RWPE1 (cell line): ENCODE results near the gene KRT39.

Experiments used
- CTCF ChIA-PET: fragments of 350-600 bp; sonication (Branson Sonifier 250); formaldehyde crosslinking; extraction: SDS; loops from one replicate; lab custom pipeline; 2021; lab: Yijun Ruan, JAX
- POLR2A ChIA-PET: fragments of 400-600 bp; formaldehyde crosslinking; extraction: SDS; loops from one replicate; lab custom pipeline; 2020; ENCODE audit warnings: antibody characterized with exemption; ENCODE audit not compliant: low non-redundant PET; lab: Yijun Ruan, JAX
- DNase-seq: peaks from one replicate; pipeline ENCODE4 v3.0.0; 2012; ENCODE audit warnings: low spot score
- H3K27ac ChIP-seq: fragments of 450-650 bp; 2 replicates; pipeline ENCODE4 v1.5.1; 2017
- CTCF ChIP-seq: fragments of 450-650 bp; conservative IDR thresholded peaks from 2 replicates; pipeline ENCODE4 v1.5.1; 2017; ENCODE audit warnings: low read depth, mild to moderate bottlenecking

KRT39 gene

DNA sequence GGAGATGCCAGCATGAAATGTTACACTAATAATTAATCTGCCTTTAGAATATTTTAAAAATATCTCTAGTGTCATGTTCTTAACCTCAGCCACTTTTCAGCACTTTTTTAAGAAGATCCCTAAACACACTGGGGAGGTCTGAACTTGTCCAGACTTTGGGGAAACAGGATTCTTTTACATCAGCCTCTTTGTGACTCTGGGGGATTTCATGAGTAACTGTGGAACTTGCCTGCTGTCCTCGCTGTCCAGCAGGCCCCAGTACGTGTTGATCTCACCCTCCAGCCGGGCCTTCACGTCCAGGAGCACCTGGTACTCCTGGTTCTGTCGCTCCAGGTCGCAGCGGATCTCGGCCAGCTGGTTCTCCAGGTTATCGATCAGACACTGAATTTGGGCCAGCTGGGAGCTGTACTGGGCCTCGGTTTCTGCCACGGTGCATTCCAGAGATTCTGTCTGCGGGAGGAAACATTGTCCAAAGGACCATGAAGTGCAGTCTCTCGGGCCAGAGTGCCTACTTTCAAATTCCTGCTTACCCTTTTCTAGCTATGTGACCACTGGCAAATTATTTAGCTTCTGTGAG lies 11.9 kb upstream of the KRT39 start:
- no peak overlapping the region for H3K27ac ChIP-seq
- CTCF ChIA-PET, result interaction anchor here (0.7 kb wide), 1 partner anchor 351 kb away, joined by 3 read pairs; no protein-coding TSS in a partner anchor
- no peak for DNase-seq
- POLR2A ChIA-PET, result no interaction called here
- no peak for TF ChIP-seq CTCF

DNA sequence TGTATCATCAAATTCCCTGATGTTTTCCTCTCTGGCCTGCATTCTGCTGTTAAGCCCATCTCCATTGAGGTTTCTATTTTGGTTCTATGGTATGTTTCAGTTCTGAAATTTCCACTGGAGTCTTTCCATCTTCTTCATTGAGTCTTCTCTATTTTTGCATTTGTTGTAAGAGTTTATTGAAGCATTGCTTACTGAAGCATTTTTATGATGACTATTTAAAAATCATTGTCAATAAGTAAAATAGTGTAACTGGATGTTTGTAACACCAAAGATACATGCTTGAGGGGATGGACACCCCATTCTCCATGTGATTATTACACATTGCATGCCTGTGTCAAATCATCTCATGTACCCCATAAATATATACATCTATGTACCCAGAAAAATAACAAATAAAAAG lies 8.8 kb upstream of the KRT39 start:
- POLR2A ChIA-PET, result no interaction called here
- no peak for DNase-seq
- CTCF ChIA-PET, result no interaction called here
- TF ChIP-seq CTCF, result no peak
- no peak overlapping the region for H3K27ac ChIP-seq

GRCh38 chr17:40974366-40974765 lies 7.6 kb upstream of the KRT39 start:
- no peak for TF ChIP-seq CTCF
- CTCF ChIA-PET, result interaction anchor here (0.7 kb wide), 1 partner anchor 426 kb away, joined by 5 read pairs; no protein-coding TSS in a partner anchor
- POLR2A ChIA-PET, result no interaction called here
- no peak overlapping the region for H3K27ac ChIP-seq
- DNase-seq, result no peak

GRCh38 chr17:40967582-40967981 lies 834 bp upstream of the KRT39 start:
- TF ChIP-seq CTCF, result no peak
- ChIA-PET POLR2A (no interaction called here), CTCF (no interaction called here)
- H3K27ac ChIP-seq, result no peak overlapping the region
- no peak for DNase-seq

GRCh38 chr17:40963838-40964237 lies 2.9 kb downstream of the KRT39 start:
- peak; percentile 41 for DNase-seq
- ChIA-PET POLR2A (no interaction called here), CTCF (interaction anchor here (0.7 to 0.9 kb wide), 3 partner anchors 10 to 457 kb away, joined by 3 read pairs; no protein-coding TSS in a partner anchor)
- H3K27ac ChIP-seq, result no peak overlapping the region
- TF ChIP-seq CTCF, result peak; percentile 60

DNA sequence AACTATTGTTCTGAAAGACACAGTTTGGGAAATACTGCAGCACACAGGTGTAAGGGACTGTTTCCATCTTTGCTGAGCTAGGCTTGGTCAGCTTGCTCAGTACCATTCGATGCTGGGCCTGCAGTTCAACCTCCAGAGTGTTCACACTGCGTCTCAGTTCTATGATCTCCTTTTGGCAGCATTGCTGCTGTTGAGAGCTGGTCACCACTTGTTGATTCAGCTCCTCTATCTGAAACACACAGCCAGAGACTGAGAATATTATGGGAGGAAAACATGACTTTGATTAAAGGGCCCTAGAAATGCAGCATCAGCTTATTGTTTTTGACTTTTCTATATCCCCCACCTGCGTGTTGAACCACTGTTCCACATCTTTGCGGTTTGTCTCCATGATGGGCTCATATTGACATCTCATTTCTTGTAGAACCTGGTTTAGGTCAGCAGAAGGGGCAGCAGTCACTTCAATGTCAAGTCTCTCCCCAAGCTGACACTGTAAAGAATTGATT lies 4.6 kb downstream of the KRT39 start:
- no peak for TF ChIP-seq CTCF
- no peak for DNase-seq
- H3K27ac ChIP-seq, result no peak overlapping the region
- ChIA-PET CTCF (no interaction called here), POLR2A (no interaction called here)
